GM06990 (cell line): ENCODE measurements around the gene COLGALT1.

Experiments
- DNase-seq: peaks from one replicate; pipeline ENCODE4 v3.0.0-alpha.2; 2011; ENCODE audit not compliant: insufficient read length; ENCODE audit errors: extremely low read depth
- H3K27me3 ChIP-seq: replicated peaks from 2 replicates; pipeline ENCODE4 v1.6.0; 2011; ENCODE audit warnings: low read length; ENCODE audit not compliant: control insufficient read depth, insufficient read depth
- H3K36me3 ChIP-seq: 2 replicates; pipeline ENCODE4 v1.5.1; 2011; ENCODE audit warnings: low read length; ENCODE audit not compliant: control insufficient read depth, insufficient read depth
- H3K4me3 ChIP-seq: replicated peaks from 2 replicates; pipeline ENCODE4 v1.5.1; 2011; ENCODE audit warnings: low read depth, mild to moderate bottlenecking, control low read depth, low read length
- CTCF ChIP-seq: IDR thresholded peaks from 2 replicates; pipeline ENCODE4 v1.5.1; 2011; ENCODE audit warnings: low read length, control low read depth, mild to moderate bottlenecking, inconsistent platforms; ENCODE audit not compliant: insufficient read depth, poor library complexity, severe bottlenecking

The COLGALT1 gene

GRCh38 chr19:17616686-17616960 is 61.2 kb downstream of the COLGALT1 start:
- Histone ChIP-seq H3K27me3 (no peaks in the 10 kb centered on the region; the same call in 1 of the 2 replicates), H3K4me3 (no peak overlapping the region), H3K36me3 (no peaks in the 10 kb centered on the region)
- no peak for DNase-seq
- TF ChIP-seq CTCF = no peak

DNA sequence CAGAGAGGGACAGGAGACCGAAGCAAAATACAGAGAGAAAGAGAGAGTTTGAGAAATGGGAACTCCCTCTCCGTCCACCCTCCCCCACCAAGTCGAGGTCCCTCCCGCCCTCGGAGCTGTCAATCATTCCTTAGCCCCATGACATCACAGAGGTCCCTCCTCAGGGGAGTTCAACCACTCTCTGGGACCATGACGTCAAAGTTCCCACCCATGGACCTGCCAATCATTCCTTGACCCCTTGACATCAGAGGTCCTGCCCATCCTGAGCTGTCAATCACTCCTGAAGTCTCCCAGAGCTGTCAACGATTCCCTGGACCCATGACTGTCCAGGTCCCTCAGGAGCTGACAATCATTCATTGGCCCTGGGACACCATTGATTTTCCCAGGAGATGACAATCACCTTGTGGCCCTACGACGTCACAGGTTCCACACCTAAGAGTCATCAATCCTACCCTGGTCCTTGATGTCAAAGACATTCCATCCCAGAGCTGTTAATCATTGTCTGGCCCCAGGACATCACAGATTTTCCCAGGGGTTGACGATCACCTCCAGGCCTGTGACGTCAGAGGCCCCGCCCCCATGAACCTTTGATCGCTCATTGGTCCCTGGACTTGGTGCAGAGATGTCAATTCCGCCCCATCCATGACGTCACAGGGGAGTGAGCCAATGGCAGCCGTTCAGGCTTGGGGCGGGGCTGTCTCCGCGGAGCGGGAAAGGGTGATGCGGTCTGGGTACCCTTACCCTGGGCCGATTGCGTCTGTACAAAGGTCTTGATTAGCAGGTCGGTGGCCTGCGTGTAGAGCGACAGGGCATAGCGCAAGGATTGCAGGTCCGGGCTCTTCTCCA is 61.7 kb downstream of the COLGALT1 start:
- DNase-seq = no peak
- H3K4me3 ChIP-seq = no peak overlapping the region
- no peaks in the 10 kb centered on the region for H3K36me3 ChIP-seq
- H3K27me3 ChIP-seq = no peaks in the 10 kb centered on the region; the same call in 1 of the 2 replicates
- no peak for TF ChIP-seq CTCF

GRCh38 chr19:17617807-17618192 is 62.4 kb downstream of the COLGALT1 start:
- no peak for TF ChIP-seq CTCF
- no peaks in the 10 kb centered on the region; the same call in 1 of the 2 replicates for H3K27me3 ChIP-seq

GRCh38 chr19:17618281-17618903 is 62.9 kb downstream of the COLGALT1 start:
- DNase-seq = no peak
- Histone ChIP-seq H3K27me3 (no peaks in the 10 kb centered on the region; the same call in 1 of the 2 replicates), H3K4me3 (no peak overlapping the region), H3K36me3 (no peaks in the 10 kb centered on the region)
- no peak for TF ChIP-seq CTCF

More at GRCh38 chr19:17617807-17618192, 62.4 kb downstream of the COLGALT1 start:
- no peak for DNase-seq
- Histone ChIP-seq H3K4me3 (no peak overlapping the region), H3K36me3 (no peaks in the 10 kb centered on the region)

DNA sequence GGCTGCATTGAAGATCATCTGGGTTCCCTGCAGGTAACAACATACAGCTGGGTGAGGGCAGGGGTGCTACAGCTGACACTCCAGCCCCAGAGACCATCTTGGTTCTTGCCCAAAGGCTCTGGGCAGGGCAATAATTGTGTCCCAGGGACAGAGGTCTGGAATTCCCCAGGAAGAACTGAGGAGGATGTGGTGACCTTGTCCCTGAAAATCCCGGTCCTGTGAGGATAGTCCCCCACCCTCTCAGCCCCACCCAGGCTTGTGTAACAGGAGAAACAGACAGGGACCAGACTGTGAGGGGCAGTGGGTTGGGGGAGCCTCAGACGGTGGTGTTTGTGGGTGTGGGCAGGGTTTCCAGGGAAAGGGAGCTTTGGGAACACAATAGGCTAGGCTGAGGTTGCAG is 63.5 kb downstream of the COLGALT1 start:
- Histone ChIP-seq H3K4me3 (no peak overlapping the region), H3K36me3 (no peaks in the 10 kb centered on the region), H3K27me3 (no peaks in the 10 kb centered on the region; the same call in 1 of the 2 replicates)
- no peak for TF ChIP-seq CTCF
- no peak for DNase-seq
